Stimulated activated naive CD8-positive, alpha-beta T cell treated with anti-CD3 and anti-CD28 coated beads, Interleukin-15, amount 100 ng/mL, for 72 hours (primary cell): ENCODE results near the gene BCAS3.
A peak's percentile ranks its signal among the peaks of the same experiment; 100 is the strongest.
"Not testable (repeated sequence)": the region's sequence is repeated elsewhere in the genome, so short reads cannot be mapped to it uniquely, and the experiment has no call there.

Source experiments
- ATAC-seq: fragments of 150-1000 bp; cut with Tn5 transposase; 2 replicates; pipeline ENCODE4 v1.10.0; 2021; ENCODE audit warnings: mild to moderate bottlenecking, moderate library complexity
- DNase-seq, 2 donors: peaks; one replicate each; pipeline ENCODE4 v3.0.0; 2021 to 2022
- H3K27ac Mint-ChIP-seq, 2 donors: one replicate each; pipeline ENCODE4 v1.8.0; 2022; ENCODE audit warnings: mild to moderate bottlenecking in 2 of 2, mixed read lengths in 2 of 2, moderate library complexity in 2 of 2
- H3K27me3 Mint-ChIP-seq: one replicate; pipeline ENCODE4 v1.8.0; 2022; ENCODE audit warnings: mixed read lengths
- H3K4me1 Mint-ChIP-seq: one replicate; pipeline ENCODE4 v1.8.0; 2022; ENCODE audit warnings: mild to moderate bottlenecking, mixed read lengths
- H3K4me3 Mint-ChIP-seq, 2 donors: one replicate each; pipeline ENCODE4 v1.8.0; 2022; ENCODE audit warnings: mild to moderate bottlenecking in 2 of 2, mixed read lengths in 2 of 2, moderate library complexity in 1 of 2
- H3K9me3 Mint-ChIP-seq, 2 donors: one replicate each; pipeline ENCODE4 v1.8.0; 2022; ENCODE audit warnings: mixed read lengths in 2 of 2

Gene BCAS3

DNA sequence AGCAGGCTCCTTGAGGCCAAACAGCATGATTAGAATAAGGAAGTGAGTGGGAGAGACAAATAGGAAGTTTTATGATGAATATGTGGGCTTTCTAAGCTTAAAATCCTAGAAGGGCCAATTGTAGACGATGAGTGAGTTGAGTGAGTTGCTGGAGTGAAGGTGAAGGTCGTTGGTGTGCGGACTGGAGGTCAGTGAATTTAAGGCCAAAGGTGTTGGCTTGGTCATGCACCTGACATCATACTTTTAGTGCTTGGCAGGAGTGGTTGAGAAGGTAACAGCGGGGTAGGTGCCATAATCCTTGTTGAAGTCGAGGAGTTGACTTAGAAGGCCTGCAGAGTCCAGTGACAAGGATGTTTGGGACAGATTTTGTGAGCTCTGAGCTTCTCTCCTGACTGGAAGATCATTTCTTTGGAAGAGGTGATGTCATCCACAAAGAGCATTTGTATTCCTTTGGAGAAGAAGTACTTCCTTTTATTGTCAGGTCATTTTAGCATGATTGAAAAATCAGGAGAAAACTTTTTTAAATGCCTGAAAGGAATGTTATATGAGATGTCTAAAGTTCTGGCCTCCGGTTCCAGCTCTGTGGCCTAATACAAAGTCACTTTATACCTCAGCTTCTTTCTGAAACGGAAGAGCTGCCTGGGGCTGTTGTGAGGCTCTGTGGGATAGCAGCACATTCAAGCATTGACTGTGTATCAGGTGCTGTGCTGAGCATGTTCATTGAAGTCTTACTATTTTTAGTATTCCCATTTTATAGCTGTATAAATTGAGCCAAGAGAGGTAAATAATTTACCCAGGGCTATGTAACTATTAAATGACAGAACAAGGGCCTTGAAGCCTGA lies 668.4 kb downstream of the BCAS3 start:
- H3K9me3 Mint-ChIP-seq: no peaks in the 10 kb centered on the region
- no peaks in the 10 kb centered on the region for H3K4me1 Mint-ChIP-seq
- no peak overlapping the region for H3K27ac Mint-ChIP-seq
- H3K4me3 Mint-ChIP-seq: no peak overlapping the region
- ATAC-seq (no peak), DNase-seq (no peak)
- H3K27me3 Mint-ChIP-seq: no peaks in the 10 kb centered on the region

DNA sequence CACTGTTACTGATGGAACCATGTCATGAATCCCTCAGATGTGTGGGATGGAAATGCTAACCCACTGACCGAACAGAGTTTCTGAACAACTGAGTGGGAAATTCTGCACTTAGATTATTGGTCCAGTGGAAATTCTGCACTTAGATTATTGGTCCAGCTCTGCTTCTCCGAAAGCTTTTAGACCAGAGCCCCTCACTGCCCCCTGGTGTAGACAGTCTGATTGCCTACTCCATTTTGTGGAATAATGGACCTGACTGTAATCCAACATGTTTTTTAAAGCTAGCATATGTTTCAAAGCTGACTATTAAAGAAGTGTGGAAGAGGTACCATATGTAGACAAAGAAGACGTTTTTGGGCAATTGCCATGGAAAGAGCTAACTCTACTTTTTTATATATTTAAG lies 671.7 kb downstream of the BCAS3 start:
- Mint-ChIP-seq H3K4me3 (no peak overlapping the region), H3K9me3 (no peaks in the 10 kb centered on the region), H3K4me1 (no peaks in the 10 kb centered on the region), H3K27me3 (no peaks in the 10 kb centered on the region), H3K27ac (no peak overlapping the region)
- ATAC-seq (no peak), DNase-seq (no peak)

GRCh38 chr17:61351745-61352407 lies 674.2 kb downstream of the BCAS3 start:
- Mint-ChIP-seq H3K27ac (no peak overlapping the region), H3K4me1 (no peaks in the 10 kb centered on the region), H3K27me3 (no peaks in the 10 kb centered on the region), H3K4me3 (no peak overlapping the region), H3K9me3 (no peaks in the 10 kb centered on the region)
- no peak for ATAC-seq
- DNase-seq: no peak

- Mint-ChIP-seq H3K9me3 (no peaks in the 10 kb centered on the region), H3K4me1 (no peaks in the 10 kb centered on the region), H3K27ac (no peak overlapping the region), H3K27me3 (no peaks in the 10 kb centered on the region), H3K4me3 (no peak overlapping the region)
- ATAC-seq (no peak), DNase-seq (no peak)
Measured at GRCh38 chr17:61352408-61352770, 674.7 kb downstream of the BCAS3 start.

DNA sequence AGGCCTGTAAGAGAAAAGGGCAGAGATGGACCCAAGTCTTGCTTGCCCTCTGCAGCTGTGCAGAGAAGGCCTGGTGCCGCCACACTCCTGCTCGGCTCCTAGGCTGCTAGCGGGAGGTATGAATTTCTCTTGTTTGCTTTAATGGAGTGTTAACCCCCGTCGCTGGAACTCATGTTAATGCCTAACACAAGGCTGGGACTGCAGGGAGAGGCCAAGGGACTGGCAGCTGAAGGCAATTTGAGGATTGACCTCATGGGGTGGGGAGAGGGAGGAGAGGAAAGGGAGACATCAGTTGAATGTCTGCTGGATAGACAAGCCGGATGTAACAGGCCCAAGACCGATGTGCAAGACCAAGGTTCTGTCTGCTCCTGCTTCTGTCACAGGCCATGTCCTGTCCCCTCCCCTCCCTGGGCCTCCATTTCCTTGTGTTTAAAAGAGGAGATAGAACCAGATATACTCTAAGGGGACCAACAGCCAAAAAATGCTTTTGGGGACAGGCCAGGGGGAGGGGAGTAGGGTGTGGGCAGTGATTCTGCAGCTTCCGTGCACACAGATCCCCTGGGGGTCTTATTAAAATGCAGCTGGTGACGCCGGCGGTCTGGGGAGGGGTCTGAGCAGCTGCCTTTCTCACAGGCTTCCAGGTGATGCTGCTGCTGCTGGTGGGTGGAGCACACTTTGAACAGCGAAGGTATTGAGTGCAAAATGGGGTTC lies 675.3 kb downstream of the BCAS3 start:
- Mint-ChIP-seq H3K27me3 (no peaks in the 10 kb centered on the region), H3K9me3 (no peaks in the 10 kb centered on the region), H3K27ac (no peak overlapping the region), H3K4me3 (no peak overlapping the region), H3K4me1 (no peaks in the 10 kb centered on the region)
- DNase-seq (no peak), ATAC-seq (no peak)

DNA sequence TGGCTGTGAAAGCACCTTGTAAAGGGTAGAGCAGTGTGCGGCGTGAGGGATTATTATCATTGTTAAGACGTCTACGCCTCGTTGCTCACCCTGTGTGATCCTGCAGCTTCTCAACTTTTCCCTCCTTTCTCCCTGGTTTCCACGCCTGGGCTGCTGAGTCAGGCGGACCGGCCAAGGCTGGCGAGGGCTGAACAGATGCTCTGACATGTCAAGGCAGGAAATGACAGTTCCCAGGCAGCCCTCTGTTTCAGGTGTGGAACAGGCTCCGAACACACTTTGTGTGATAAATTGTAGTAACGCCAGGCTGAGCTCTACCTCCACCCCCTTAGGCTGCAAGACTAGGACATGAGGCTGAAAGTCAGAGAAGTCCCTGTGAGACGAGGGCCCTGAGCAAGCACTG lies 676.0 kb downstream of the BCAS3 start:
- Mint-ChIP-seq H3K9me3 (no peaks in the 10 kb centered on the region), H3K4me3 (no peak overlapping the region), H3K27me3 (no peaks in the 10 kb centered on the region), H3K27ac (no peak overlapping the region), H3K4me1 (no peaks in the 10 kb centered on the region)
- no peak for DNase-seq
- ATAC-seq: no peak

- Mint-ChIP-seq H3K27ac (peak overlapping the region in 1 of 2 donors; percentile 37), H3K9me3 (no peaks in the 10 kb centered on the region), H3K27me3 (no peaks in the 10 kb centered on the region), H3K4me1 (no peaks in the 10 kb centered on the region), H3K4me3 (no peak overlapping the region)
- DNase-seq (no peak), ATAC-seq (no peak)
Measured at GRCh38 chr17:61354895-61355874, 677.5 kb downstream of the BCAS3 start.

DNA sequence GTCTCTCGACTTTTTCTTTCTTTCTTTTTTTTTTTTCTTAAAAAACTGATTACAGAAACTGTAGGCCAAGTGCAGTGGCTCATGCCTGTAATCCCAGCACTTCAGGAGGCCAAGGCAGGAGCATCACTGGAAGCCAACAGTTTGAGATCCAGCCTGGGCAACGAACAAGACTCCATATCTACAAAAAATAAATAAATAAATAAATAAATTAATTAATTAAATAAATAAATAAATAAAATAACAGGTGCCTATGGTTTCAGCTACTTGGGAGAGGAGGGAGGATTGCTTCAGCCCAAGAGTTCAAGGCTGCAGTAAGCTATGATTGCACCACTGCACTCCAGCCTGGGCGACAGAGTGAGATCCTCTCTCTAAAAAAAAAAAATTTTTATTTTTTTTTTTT lies 679.4 kb downstream of the BCAS3 start:
- H3K27ac Mint-ChIP-seq, ATAC-seq, H3K4me3 Mint-ChIP-seq: not testable (repeated sequence)

DNA sequence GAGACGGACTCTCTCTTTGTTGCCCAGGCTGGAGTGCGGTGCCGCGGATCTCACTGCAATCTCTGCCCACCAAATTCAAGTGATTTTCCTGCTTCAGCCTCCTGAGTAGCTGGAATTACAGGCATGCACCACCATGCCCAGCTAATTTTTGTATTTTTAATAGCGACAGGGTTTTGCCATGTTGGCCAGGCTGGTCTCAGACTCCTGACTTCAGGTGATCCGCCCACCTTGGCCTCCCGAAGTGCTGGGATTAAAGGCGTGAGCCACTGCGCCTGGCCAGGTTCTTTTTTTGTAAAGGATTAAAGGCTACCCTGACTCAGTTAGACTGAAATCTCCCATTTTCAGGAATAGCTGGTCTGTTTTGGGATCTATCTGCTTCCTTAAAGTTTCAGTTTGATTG lies 681.9 kb downstream of the BCAS3 start:
- not testable (repeated sequence) for H3K4me3 Mint-ChIP-seq, H3K27me3 Mint-ChIP-seq, DNase-seq, ATAC-seq, H3K9me3 Mint-ChIP-seq, H3K27ac Mint-ChIP-seq, H3K4me1 Mint-ChIP-seq

More for the DNA sequence above, 679.4 kb downstream of the BCAS3 start:
- not testable (repeated sequence) for DNase-seq, H3K9me3 Mint-ChIP-seq, H3K4me1 Mint-ChIP-seq, H3K27me3 Mint-ChIP-seq

GRCh38 chr17:61360318-61360943 lies 682.8 kb downstream of the BCAS3 start:
- Mint-ChIP-seq H3K9me3 (no peaks in the 10 kb centered on the region), H3K4me3 (no peak overlapping the region), H3K27ac (no peak overlapping the region), H3K27me3 (no peaks in the 10 kb centered on the region), H3K4me1 (no peaks in the 10 kb centered on the region)
- no peak for ATAC-seq
- DNase-seq: no peak

GRCh38 chr17:61361084-61361483 lies 683.4 kb downstream of the BCAS3 start:
- H3K4me3 Mint-ChIP-seq: no peak overlapping the region
- DNase-seq: no peak
- ATAC-seq: no peak
- H3K4me1 Mint-ChIP-seq: no peaks in the 10 kb centered on the region
- no peak overlapping the region for H3K27ac Mint-ChIP-seq
- no peaks in the 10 kb centered on the region for H3K27me3 Mint-ChIP-seq
- no peaks in the 10 kb centered on the region for H3K9me3 Mint-ChIP-seq

DNA sequence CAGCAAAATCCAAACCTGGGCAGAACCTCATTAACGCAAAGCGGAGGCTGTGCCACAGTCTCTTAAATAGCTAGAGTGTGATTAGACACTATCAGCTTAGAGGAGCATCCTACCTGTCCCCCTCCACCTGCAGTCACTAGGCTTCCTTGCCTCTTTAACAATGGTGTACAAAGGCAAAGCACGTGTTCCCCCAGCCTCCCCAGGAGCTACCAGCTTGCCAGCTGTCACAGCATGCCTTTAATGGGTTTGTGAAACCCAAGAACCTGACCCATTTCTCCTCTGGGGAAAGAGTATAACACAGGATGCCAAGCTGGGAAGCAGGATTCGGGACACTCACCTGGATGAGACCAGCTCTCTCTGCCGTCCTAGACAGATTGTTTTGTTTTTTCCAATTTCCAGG lies 684.7 kb downstream of the BCAS3 start:
- Mint-ChIP-seq H3K9me3 (no peaks in the 10 kb centered on the region), H3K27ac (no peak overlapping the region), H3K27me3 (no peaks in the 10 kb centered on the region), H3K4me1 (no peaks in the 10 kb centered on the region), H3K4me3 (no peak overlapping the region)
- DNase-seq (no peak), ATAC-seq (no peak)

- Mint-ChIP-seq H3K4me3 (no peak overlapping the region), H3K27me3 (no peaks in the 10 kb centered on the region), H3K4me1 (no peaks in the 10 kb centered on the region), H3K27ac (no peak overlapping the region), H3K9me3 (no peaks in the 10 kb centered on the region)
- DNase-seq: no peak
- no peak for ATAC-seq
Measured at GRCh38 chr17:61362852-61363600, 685.4 kb downstream of the BCAS3 start.
